GM19328 (cell line): Measurements from ENCODE around the gene RMND5A.
A peak's percentile ranks its signal among the peaks of the same experiment; 100 is the strongest.
"Not testable (repeated sequence)": the region's sequence is repeated elsewhere in the genome, so short reads cannot be mapped to it uniquely, and the experiment has no call there.

ENCODE experiments used
- ATAC-seq: cut with Tn5 transposase; IDR thresholded peaks from one replicate; pipeline ENCODE4 v1.9.1; 2021; ENCODE audit warnings: mild to moderate bottlenecking, moderate library complexity; ENCODE audit not compliant: unreplicated experiment

Gene RMND5A

GRCh38 chr2:86708126-86708525 is 12.0 kb upstream of the RMND5A start:
- ATAC-seq = not testable (repeated sequence)

DNA sequence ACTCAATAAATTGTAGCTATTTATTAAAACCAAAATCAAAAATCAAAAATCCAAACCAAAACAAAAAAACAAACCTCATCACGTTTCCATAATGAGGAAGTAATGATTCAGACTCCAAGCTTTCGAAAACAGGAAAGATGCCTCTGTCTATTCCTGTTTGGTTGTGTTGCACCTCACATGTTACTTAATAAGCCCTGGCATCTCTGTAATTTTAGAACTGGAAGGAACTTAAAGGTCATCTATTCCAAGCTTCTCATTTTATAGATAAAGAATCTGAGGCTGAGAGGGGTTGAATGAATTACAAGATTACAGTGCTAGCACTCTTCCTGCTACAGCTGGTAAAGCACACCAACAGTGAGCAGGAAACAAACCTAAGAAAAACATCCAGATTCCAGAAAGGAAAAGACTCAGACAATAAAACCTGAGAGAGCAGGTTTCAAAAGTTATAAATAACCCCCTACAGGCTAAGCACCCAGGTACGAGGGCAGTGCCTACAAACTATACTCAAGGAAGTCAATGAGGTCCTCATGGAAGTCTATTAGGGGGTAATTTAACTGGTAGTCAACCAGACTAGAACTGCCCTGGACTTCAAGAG is 5.4 kb upstream of the RMND5A start:
- ATAC-seq = not testable (repeated sequence)

GRCh38 chr2:86719263-86719636 is 841 bp upstream of the RMND5A start:
- ATAC-seq = not testable (repeated sequence)

DNA sequence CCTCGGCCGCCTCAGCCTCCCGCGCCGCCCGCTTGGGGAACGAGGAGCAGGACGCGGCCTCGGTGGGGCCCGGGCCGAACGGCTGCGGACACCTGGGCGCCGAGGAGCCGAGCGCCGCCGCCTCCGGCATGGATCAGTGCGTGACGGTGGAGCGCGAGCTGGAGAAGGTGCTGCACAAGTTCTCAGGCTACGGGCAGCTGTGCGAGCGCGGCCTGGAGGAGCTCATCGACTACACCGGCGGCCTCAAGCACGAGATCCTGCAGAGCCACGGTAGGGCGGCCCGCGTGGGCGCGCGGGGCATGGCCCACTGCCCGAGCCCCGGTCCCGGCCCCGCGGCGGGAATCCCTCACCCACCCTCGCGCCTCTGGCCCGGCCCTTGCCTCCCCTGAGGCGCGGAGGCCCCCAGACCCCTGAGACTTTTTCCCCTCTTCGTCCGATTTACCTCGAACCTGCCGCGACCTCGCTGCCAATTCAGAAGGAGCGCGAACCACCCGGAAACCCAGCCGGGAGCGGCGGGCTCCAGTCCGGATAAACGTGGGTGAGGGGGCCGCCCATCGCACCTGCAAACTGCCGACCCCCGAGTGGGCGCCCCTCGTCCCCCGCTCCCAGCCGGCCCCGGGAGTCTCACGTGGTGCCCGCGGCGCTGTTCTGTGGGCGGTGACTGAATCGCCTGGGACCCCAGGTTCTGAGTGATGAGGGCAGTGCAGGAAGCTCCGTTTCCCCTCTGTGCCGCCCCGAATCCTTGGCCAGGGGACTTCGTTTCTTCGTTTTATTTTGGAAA is 639 bp downstream of the RMND5A start:
- ATAC-seq = peak; percentile 28

- not testable (repeated sequence) for ATAC-seq
Observed at GRCh38 chr2:86725706-86726105, 5.6 kb downstream of the RMND5A start.

GRCh38 chr2:86732040-86732525 is 12.0 kb downstream of the RMND5A start:
- not testable (repeated sequence) for ATAC-seq

DNA sequence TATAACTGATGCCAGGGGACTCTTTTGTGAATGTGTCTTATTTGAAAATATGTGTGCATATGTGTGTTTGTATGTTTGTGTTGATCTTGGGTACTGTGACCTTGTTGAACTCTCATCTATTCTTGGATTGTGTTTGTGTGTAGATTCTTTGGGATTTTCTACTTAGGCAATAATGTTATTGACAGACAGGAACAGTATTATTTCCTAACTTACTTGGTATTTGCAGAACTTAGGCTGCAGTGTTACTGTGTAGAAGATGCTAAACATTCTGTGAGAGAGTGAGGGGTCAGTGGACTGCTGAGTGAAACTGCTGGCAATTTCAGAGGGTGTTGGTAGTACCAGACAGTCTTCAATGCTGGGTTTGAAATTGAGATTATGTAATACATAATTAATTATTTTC is 12.7 kb downstream of the RMND5A start:
- ATAC-seq = not testable (repeated sequence)

GRCh38 chr2:86733528-86733927 is 13.4 kb downstream of the RMND5A start:
- ATAC-seq = not testable (repeated sequence)

GRCh38 chr2:86734896-86735295 is 14.8 kb downstream of the RMND5A start:
- not testable (repeated sequence) for ATAC-seq

DNA sequence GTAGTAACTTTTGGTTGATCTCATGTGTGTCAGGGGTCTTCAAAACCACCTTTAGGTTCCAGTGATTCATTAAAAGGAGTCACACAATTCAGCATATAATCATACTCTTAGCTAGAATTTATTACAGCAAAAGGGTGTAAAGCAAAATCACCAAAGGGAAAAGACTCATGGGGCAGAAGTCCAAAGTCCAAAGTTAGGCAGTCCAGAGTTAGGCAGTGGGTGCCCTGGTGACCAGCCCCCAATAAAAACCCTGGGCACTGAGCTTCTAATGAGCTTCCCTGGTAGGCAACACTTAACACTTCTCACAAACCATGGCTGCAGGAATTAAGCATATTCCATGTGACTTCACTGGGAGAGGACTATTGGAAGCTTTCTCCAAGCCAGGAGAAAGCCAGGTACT is 19.4 kb downstream of the RMND5A start:
- ATAC-seq = not testable (repeated sequence)

DNA sequence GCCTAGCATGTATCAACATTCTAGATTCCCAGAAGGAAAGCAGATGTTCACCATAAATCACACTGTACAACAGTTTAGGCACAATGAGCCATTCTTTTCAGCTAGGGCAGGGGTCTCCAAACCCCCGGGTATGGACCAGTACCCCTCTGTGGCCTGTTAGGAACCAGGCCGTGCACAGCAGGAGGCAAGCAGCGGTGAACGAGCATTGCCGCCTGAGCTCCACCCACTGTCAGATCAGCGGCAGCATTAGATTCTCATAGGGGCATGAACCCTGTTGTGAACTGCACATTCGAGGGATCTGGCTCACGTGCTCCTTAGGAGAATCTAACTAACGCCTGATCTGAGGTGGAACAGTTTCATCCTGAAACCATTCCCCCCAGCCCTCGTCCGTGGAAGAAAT is 19.8 kb downstream of the RMND5A start:
- not testable (repeated sequence) for ATAC-seq

- ATAC-seq = not testable (repeated sequence)
Observed at GRCh38 chr2:86741889-86742498, 21.9 kb downstream of the RMND5A start.

GRCh38 chr2:86744152-86744551 is 24.1 kb downstream of the RMND5A start:
- no peak for ATAC-seq

DNA sequence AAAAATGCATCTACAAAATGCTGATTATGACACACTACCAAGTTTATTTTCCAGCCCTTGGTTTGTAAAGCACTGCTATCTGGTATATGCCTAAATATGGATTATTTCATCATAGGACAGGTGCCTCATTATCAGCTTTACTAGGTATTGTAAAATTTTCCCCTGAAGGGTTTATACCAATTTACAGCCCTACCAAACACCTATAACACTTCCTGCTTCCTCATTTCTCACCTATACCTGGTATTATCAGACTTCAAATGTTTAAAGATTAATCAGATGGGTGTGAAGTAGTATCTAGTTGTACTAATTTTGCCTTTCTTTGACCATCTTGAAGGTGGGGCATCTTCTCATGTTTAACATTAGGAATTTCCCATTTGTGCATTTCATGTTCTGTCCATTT is 26.8 kb downstream of the RMND5A start:
- no peak for ATAC-seq

GRCh38 chr2:86747711-86748639 is 27.9 kb downstream of the RMND5A start:
- no peak for ATAC-seq

DNA sequence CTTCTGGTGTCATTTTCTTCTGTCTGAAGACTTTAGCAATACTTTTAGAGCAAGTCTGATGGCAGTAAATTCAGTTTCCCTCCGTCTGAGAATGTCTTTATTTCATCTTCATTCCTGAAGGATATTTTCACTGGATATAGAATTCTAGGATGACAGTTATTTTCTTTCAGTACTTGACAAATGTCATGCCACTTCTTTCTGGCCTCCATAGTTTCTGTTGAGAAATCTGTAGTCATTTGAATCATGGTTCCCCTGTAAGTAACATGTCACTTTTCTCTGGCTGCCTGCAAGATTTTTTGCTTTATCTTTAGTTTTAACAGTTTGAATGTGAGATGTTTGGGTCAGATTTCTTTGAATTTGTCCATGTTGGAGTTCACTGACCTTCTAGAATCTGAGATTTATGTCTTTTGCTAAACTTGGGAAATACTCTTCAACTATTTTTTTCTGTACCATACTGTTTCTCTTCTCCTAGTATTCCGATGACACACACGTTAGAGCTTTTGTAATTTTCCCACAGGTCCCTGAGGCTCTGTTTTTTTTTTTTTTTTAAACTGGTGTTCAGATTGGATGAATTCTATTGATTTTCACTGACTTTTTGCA is 30.2 kb downstream of the RMND5A start:
- no peak for ATAC-seq

DNA sequence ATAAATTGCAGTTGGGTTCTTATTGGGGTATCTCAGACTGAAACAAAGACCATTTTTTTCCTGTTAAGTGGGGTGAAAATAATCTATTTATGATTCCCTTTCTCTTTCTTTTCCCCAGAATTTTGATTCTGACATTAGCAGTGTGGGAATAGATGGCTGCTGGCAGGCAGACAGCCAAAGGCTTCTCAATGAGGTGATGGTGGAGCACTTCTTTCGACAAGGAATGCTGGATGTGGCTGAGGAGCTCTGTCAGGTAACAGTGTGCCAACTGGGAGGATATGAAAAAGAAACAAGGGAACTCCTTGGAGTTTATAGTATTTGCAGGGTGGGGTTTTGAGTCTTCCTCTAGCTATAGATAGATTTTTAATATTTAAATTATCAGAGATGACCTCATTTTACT is 31.7 kb downstream of the RMND5A start:
- ATAC-seq = no peak

DNA sequence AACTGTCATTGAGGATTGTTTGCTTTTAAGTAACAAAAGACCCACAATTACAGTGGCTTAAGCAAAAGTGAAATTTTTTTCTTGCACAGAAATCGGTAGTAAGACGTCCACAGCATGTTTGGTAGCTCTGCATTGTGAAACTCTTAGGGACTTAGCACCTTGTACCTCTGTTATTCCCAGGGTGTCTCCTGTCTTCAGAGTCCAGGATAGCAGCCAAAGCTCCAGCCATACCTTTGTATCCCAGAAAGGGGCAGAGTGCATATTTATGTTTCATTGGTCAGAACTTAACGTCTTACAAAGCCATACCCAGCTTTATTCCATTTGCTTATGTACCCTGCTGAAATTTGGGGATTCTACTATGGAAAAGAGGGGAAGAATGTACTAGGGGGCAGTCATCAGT is 32.8 kb downstream of the RMND5A start:
- no peak for ATAC-seq

- ATAC-seq = no peak
Observed at GRCh38 chr2:86753606-86754005, 33.5 kb downstream of the RMND5A start.

GRCh38 chr2:86758405-86758804 is 38.3 kb downstream of the RMND5A start:
- no peak for ATAC-seq
